ENCODE data around the gene PPP1R1B. TPM values are rescaled to one million over a fixed set of nuclear protein-coding genes. Genes with fewer than 3 reads are reported as not detected.

The PPP1R1B gene
- total and polyA plus RNA-seq, 2 donors (not counting 1 experiment from before 2014, with no cell fraction given), result not detected

GRCh38 chr17:39601758-39602532 is 24.8 kb upstream of the PPP1R1B start:
- 34% methylated on average over 8 of the region's 12 CpGs for WGBS (ENCODE audit: insufficient coverage)
- Histone ChIP-seq H3K27me3 (replicated peaks in 1 of 4; ENCODE audit: control extremely low read depth in 1 of 4, control insufficient read depth in 3 of 4, insufficient read depth in 4 of 4, low read length in 3 of 4) (peaks cover 0 to 96% (median 71%) of the 10 kb centered on the region in 4 experiments), H4K20me1 (ENCODE audit: control insufficient read depth, insufficient read depth, low read length, poor library complexity, severe bottlenecking) (peaks cover 3% of the 10 kb centered on the region), H3K36me3 (replicated peaks in 1 of 2; ENCODE audit: control extremely low read depth in 1 of 2, control insufficient read depth in 1 of 2, extremely low read depth in 1 of 2, insufficient read depth in 2 of 2, low read length in 1 of 2) (no peaks in the 10 kb centered on the region), H3K4me1 (ENCODE audit: control insufficient read depth in 2 of 2, insufficient read depth in 2 of 2, low read length in 2 of 2) (peaks cover 62 to 66% of the 10 kb centered on the region in 2 donors), H2AFZ (ENCODE audit: insufficient read depth, low read depth, low read length, poor library complexity, severe bottlenecking) (no peak overlapping the region), H3K4me3 (ENCODE audit: control extremely low read depth in 1 of 5, extremely low read depth in 1 of 5, insufficient read depth in 1 of 5, low read depth in 2 of 5, low read length in 4 of 5) (no peak overlapping the region), H3K9ac (ENCODE audit: low read length) (no peak overlapping the region), H3K27ac (ENCODE audit: low read length in 2 of 2) (no peak overlapping the region), H3K9me3 (ENCODE audit: control extremely low read depth in 1 of 3, control insufficient read depth in 2 of 3, insufficient read depth in 1 of 3, low read length in 2 of 3) (peaks cover 0 to 50% (median 0%) of the 10 kb centered on the region in 3 donors), H3K79me2 (ENCODE audit: control insufficient read depth, insufficient read depth, low read length) (no peaks in the 10 kb centered on the region), H3K4me2 (replicated peaks; ENCODE audit: low read depth, low read length, poor library complexity, severe bottlenecking) (no peak overlapping the region)
- intact Hi-C loops (cut with micrococcal nuclease), result no loop called here
- POLR2A ChIA-PET, result no interaction called here
- TF ChIP-seq EZH2 (IDR thresholded peaks at IDR 0.05; ENCODE audit: borderline replicate concordance, insufficient read depth, low read depth, low read length, poor library complexity, severe bottlenecking), result no peak
- TF ChIP-seq, protein P1, sequence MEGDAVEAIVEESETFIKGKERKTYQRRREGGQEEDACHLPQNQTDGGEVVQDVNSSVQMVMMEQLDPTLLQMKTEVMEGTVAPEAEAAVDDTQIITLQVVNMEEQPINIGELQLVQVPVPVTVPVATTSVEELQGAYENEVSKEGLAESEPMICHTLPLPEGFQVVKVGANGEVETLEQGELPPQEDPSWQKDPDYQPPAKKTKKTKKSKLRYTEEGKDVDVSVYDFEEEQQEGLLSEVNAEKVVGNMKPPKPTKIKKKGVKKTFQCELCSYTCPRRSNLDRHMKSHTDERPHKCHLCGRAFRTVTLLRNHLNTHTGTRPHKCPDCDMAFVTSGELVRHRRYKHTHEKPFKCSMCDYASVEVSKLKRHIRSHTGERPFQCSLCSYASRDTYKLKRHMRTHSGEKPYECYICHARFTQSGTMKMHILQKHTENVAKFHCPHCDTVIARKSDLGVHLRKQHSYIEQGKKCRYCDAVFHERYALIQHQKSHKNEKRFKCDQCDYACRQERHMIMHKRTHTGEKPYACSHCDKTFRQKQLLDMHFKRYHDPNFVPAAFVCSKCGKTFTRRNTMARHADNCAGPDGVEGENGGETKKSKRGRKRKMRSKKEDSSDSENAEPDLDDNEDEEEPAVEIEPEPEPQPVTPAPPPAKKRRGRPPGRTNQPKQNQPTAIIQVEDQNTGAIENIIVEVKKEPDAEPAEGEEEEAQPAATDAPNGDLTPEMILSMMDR (IDR thresholded peaks at IDR 0.05), result no peak
- Mint-ChIP-seq H3K27ac (no peak overlapping the region), H3K9me3 (ENCODE audit: insufficient read depth) (no peaks in the 10 kb centered on the region), H3K4me1 (peaks cover 46% of the 10 kb centered on the region), H3K27me3 (peaks cover 63% of the 10 kb centered on the region), H3K4me3 (no peak overlapping the region)
- CTCF ChIA-PET, result interaction anchor here (0.8 to 1.0 kb wide), 2 partner anchors 20 kb away, joined by 4 read pairs; no protein-coding TSS in a partner anchor
- no peak for ATAC-seq (ENCODE audit: low read depth)
- DNase-seq, result peak; percentile 23

All from B cell (primary cell).